HG03521 (cell line): ENCODE measurements around the gene EPHA7.
A peak's percentile ranks its signal among the peaks of the same experiment; 100 is the strongest.

Source experiments
- ATAC-seq: cut with Tn5 transposase; IDR thresholded peaks from one replicate; pipeline ENCODE4 v1.9.1; 2021; ENCODE audit warnings: mild to moderate bottlenecking, moderate library complexity; ENCODE audit not compliant: unreplicated experiment

The EPHA7 gene

DNA sequence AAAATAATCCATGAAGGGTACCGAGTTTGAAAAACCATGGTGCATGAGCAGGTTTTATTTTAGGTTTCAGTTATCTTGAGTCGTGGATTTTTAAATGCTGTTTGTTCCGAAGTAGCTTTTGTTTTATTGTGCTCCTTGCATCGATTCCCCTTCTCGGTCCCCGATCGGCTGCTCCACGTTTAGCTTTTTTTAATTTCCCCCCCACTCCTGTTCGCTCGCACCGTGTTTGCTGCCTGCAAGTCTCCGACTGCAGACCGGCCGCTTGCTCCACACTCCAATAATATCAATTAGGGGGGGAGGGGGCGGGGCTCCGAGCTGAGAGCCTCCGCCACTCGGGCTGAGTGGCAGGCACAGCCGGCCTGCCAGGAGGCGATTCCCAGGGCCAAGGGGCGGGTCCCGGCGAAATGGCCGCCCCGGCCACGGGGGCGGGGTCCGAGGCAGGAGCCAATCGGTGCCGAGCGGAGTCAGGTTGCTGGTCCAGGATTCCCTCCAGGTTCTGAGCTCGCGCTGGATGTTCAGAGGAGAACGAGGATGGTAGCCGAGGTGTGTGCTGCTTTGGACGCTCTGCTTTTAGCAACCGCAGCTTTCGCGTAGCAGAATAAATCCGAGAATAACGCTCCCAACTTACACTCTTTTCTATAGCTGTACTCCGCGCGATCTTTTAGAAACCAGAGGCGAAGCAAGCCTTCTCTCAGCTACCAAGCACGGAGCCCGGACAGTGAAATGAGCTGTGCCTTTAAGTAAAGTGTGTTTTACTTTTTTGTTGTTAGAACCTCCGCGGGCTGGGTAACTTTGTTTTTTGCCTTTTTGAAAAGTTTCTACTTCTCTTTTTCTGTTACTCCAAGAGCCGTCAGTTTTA lies at the start of gene EPHA7:
EPHA7 (minus strand) TSS at position 256 of the 859 bp plus-strand sequence; CDS start at position 38, 218 bp downstream.
- peak; percentile 79 for ATAC-seq

DNA sequence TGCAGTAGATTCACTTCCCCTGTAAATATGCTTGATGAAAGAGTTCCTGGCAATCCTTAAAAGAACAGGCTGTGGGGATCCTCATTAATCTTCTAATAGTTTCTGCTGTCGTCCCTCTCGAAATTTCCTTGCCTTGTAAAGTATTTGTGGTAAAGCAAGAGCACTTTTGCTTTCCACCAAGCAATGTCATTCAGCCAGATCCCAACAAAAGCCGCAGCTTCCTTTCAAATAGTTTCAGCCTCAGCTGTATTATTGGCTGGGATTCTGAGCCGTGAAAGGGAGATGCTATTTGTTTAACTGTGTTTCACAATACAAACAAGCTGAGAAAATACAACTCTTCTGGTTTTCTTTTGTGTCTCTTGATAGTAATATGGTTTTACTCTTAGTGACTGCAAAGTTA lies 48.9 kb upstream of the EPHA7 start:
- ATAC-seq = no peak

DNA sequence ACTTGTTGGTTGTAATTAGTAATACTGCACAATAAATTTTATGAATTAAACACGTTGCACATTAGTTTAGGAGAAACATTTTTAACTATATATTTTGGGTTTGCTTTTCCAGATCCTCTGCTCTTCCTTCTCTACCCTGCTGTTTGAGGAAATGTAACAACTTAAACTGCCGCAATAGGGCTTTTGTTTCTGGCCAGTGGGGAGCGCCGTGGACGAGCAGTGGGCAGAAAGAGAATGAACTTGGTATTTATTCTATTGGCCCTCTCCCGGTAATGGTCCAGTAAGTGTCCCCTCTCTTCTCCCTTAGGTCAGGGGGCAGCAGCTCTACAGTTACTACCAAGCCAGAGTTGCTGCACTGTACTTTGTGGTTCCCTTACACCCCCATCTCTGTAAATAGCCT lies 35.2 kb upstream of the EPHA7 start:
- ATAC-seq = no peak

DNA sequence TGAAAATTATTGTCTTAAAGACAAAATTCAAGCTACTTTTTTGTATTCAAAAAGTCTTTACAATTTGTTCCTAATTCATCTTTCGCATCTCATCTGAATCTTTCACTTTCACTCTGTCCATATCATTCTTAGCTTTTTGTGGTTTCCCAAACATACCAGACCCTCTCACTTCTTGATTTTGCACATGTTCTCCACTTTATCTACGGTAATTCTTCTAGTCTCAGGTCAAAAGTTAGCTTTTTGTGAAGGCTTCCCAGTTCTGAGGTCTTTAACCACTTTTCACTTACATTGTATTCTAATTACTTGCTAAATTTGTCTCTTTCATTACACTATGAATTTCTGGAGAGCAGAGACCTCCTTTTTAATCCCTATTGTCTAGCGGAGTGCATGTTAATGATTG lies 34.6 kb upstream of the EPHA7 start:
- no peak for ATAC-seq

DNA sequence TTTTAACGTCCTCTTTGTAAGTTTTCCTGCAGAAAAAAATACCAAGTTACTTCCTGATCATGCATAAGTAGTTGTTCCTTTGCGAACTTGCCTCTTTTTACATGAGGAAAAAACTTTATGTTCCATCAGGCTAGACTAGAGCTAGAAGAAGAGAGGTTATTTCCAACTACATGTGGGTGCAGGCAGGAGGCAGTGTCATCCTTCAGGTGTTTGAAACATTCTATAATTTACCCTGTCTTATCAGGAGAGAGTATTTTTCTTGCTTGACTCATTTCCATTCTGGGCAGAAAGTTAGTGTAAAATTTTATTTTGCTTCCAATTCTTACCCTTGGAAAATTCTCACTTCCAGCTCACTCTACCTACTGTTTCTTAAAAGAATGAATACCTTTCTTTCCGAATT lies 28.5 kb upstream of the EPHA7 start:
- no peak for ATAC-seq

DNA sequence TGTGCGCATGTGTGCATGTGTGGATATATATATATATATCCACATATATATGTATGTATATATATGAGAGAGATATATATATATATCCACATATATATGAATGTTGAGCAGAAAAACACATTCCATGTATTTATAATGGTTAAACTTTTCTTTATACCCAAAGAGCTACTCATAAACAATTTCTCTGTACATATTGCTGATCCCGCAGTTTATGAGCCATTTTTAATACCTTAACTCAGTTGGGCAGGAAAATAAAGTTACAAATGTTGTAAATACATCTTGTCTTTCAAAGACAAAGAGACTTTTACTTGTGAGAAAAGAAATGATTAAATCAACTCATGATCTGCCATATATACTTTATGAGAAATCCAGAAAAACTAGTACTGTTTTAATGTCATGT lies 18.1 kb upstream of the EPHA7 start:
- no peak for ATAC-seq

DNA sequence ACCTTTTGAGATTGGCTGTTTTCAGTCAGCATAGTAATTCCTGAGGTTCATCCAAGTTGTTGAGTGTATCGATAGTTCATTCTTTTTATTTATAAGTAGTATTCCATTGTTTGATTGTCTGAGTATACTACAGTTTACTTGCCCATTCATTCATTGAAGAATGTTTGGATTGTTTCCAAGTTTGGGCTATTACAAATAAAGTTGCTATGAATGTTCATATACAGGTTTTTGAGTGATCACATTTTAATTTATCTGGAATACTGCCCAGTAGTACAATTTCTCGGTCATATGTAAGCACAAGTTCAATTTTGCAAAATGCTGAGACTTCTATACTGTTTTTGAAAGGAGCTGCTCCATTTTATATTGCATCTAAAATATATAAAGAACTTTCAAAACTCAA lies 14.2 kb upstream of the EPHA7 start:
- no peak for ATAC-seq

DNA sequence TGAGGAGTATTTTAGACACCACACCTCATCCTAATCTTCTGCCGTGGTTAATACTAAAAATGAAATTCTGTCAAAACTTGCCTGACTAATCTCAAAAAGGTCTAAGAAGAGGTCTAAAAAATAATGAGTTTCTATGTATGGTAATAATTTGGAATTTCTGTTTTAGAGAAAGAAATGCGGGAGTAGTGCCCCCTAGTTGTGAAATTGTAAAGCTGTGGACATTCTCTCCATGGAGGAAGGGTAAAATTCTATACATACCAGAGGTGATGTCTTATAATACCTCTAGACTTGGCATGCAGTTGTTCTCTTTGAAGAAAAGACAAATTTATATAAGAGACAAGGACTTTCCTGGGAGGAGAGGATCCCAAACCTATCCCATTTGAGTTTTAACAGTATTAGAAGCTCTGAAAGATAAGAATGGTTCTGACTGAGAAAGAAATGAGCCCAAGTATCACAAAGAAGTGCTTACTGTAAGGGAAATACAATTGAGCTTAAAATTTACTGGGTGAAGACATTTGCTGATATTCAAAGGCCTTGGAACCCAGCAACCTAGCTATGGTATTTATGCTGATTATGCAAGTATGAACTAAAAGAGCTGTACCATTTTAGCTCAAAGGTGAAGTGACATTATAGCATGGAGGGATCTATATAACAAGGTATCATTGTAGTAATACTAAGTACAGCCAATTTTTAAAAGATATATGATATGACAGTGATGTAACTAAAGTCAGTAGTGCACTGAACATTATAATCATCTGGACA lies 5.1 kb upstream of the EPHA7 start:
- ATAC-seq = no peak

DNA sequence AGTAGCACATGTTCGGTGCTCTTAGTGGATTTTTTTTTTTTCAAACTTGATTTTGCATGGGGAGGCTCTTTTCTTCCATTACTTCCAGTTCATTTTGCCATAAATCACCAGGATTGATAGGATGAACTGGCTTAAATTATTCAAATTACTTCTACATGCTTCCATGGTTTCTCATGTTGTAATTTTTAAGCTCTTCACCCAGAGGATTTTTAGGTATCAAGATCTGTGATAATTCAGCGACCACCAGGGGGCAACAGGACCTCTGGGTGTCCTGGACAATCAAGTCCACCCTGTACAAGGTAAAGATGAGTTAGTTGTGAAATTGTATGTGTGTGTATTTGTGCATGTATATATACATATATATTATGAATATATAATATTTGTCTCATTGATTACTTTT lies 4.2 kb upstream of the EPHA7 start:
- ATAC-seq = no peak

DNA sequence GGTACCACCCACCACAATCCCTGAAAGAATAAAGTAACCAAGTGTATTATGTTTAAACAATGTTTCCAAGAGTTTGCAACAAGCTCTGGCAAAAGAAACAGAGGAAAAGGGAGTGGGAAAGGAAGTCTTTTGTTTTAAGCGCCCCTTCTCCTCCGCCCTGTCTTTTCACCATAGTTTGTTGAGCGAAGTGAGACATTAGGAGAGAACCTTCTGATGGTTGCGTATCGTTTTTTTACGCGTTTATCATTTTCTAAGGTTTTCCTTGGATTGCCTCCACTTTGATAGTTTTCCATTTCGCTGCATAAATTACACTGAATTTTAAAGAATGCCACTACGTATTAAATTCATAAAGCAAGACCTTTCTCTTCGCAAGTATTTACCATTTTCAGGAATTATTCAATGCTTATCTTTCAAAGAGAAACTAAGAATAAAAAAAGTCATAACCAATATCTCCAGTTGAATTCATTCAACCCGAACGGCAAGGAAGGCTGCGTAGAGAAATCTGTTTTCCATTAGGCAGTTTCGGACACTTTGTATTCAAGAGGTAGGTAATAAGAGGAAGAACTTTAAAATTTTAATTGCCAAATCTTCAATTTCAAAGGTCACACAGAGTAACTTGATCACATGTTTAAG lies 920 bp upstream of the EPHA7 start:
- ATAC-seq = no peak

DNA sequence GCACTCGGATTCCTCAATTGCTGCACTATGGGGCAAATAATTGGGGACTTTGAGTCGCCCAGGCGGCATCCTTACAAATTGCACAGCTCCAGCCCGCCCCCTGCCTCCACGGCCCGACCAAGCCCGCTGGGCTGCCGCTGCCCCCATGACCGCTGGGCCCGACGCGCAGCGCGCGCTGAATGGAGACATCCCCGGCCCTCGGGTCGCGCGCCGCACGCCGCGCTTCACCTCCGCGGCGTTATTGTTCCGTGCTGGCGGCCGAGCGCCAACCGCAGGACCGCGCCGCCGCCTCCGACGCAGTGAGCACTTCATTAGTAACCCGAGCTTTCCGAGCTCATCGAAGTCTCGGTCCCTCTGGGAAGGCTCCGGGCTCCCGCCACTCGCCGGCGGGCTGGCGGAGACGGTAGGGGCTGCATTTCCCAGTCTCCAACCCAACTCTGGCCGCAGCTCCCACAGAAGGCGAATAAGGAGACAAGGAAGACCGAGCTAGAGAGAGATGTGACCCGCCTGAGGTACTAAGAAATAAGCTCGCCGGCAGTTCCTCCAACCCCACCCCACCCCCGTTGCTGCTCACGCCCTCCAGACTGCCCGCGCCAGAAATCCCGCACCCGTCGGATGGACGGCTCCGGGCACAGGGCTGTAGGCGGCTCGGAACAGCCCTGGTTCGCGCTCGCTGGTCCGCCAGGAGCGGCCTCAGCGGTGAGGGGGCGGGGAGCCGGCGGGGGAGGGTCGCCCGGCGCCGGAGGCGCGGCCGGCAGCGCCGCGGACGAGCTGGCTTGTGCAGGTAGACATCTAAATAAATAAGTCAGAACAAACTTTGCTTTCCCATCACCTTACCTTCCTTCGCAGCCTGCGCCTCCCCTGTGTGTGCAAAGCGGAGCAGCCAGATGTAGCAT lies 703 bp downstream of the EPHA7 start:
- no peak for ATAC-seq

DNA sequence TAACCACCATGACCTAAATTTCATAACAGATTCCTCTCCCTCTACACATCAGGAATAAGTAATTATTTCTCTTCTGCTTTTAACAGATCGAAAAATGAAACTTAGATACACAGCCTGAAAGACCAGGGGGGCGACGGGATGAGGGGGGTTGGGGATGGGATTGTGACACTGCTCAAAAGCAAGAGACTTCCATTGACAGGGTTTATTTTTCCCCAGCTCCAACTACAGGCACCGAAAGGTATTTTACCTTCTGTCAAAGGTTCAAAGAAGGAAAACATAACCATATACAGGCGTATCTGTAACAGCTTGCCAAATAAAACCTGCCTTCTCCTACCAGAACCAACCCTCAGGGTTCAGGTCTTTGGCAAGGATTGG lies 1.3 kb downstream of the EPHA7 start:
- no peak for ATAC-seq

DNA sequence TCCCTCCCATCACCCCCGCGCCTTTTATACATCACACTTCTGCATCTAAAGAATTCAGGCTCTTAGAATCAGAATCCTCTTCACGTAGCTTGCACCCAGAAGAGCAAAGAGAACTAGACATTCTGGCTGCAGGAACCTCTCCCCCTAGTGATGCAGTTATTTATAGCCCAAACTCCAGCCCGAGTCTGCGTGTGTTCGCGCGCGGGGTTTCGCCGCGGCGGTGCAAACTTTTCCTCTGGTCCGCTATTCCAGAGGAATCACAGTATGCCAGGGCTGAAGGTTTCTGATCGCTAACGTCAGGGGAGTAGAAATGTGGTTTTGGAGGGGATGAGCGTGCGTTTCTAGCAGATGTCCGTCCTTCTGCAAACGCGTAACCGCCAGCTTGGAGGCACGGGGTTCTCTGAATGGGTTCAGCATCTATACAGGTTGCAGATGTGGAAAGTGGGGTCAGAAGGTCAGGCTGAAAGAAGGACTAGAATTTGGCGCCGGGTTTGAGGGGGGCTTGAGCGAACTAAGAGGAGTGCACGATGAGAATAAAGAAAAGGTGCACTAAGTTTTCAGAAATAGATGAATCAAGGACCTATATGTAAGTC lies 1.8 kb downstream of the EPHA7 start:
- no peak for ATAC-seq

DNA sequence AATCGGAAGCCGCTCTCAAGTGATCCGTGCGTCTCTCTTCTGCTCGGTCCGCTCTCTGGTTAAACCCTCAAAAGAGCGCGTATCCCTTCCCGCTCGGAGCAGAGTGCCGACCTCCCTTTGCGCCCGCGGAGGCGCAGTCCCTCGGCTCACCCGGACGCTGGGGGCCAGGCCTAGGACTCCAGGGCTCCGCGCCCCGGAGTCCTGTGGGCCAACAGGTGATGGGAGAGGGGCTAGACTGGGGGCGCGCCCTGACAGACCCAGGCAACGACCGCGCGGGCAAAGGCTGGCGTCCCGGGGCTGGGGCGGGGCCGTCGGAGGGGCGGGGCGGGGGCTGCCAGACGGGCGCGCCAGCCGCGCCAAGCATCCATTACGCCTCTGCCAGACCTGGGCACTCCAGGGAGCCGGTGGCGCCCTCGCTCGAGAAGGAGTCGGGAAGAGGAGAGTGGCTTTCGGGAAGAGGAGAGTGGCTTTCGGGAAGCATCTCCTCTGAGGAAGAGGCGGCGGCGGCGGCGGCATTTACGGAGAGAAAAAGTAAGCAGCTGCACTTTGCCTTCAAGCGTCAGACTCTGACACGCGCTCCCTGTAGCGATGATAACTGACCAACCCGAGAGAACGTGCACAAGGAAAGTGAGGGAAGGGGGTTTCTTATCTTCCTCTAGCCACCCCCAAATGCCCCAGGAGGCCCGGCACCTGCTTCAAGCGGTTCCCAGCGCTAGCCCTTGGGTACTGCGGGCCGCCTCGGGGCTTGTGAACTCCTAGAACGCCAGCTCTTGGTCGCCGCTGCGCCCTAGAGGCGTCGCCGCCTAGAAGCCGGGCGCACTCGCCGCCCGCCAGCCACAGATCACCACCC lies 2.6 kb downstream of the EPHA7 start:
- no peak for ATAC-seq

DNA sequence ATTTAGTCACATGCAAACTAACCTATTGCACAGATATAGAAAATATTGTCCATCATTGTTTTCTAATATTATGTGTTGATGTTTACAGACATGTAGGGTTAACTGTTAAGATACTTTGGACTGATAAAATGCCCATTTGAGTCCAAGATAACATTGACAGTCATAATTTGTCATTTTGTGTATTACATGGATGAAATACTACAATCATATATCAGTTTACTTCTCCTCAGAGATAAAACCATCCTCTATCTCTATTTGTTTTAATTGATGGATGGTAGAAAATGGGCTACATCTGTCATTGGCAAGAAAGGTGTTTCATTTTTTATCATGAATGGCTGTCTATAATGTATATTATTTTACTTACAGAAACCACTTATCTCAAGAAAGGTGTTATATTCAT lies 6.2 kb downstream of the EPHA7 start:
- no peak for ATAC-seq

DNA sequence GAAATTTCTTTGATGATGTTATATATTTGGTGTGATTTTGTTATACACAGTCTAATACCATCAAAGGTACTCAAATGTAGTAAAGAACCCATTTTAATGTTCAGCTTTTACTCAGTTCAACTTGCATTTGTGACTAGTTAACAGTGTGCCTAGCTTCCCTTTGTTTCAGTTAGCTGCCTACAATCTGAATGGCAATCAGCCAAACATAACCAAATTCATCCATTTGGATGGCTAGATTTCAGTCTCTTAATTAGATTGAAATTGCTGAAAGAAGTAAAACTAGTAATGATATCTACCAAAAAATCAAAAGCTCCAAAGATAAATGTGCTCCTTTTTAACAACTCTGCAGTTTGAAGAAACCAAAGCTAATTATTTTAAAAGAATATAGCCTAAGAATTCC lies 6.9 kb downstream of the EPHA7 start:
- ATAC-seq = no peak

DNA sequence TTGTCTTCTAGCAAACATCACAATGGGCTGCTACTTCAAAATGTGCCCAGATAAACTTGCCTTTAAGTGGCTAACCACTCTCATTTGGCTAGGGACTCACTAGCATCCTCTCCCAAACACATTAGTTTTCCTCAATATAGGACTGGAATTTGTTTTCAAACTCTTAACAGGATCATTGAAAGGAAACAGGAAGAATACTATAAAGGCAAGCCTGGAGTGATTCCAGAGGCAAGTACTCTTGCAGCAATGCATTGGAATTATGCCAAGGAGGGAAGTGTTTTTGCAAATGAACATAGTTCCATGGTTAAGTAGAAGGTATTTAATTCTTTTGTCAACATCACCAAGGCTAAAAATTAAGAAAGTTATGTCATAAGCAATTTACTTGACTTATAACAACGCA lies 12.2 kb downstream of the EPHA7 start:
- no peak for ATAC-seq

DNA sequence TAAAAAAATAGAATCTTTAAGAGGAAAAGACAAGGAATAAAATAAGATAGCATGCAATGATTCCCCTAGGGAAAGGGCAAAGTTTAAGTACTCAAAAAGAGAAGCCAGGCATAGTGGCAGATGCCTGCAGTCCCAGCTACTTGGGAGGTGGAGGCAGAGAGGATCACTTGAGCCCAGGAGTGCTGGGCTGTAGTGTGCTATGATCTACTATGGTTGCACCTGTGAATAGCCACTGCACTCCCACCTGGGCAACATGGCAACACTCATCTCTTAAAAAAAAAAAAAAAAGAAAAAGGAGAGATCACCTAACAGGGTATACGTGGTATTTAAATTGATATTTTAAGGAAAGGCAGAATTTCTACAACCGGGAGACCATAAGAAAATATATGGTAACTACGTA lies 16.0 kb downstream of the EPHA7 start:
- no peak for ATAC-seq

DNA sequence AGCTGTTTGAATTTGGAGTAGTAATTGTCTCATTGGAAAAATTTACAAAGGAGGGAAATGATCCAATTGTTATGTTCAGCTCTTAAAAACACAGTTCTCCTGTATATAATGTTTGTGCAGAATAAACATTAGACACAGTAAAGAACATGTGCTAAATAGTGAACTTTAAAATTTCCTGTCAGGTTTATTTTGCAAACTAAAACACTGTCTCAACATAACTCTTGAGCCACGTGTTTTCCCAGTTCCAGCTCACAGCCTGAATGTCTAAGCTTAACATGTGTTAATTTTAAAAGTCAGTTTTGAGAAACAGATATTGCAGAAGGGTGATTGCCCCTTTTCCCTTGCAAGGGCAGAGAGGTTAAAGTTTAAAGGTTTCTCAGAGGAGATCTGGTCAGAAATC lies 20.6 kb downstream of the EPHA7 start:
- no peak for ATAC-seq

DNA sequence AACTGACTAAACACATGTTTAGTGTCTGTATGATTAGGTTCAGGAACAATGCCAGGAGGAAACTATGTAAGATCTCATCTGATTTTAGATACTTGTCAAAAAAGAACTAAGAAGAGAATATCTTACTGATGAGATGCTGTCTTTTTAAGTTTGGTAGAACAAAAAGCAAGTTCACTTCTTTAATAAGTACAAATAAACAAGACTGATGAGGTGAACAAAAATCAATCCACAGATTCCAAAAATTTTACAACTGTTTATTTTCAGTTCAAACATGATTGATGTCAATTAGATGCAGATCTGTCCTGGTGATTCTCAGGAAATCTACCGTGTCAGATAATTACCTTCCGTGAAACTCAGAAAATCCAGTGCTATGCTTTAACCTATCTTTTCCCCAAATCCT lies 24.9 kb downstream of the EPHA7 start:
- ATAC-seq = no peak
